ENCODE results near the gene CCDC116. TPM values are rescaled to one million over a fixed set of nuclear protein-coding genes. Genes with fewer than 3 reads are reported as not detected.
A peak's percentile ranks its signal among the peaks of the same experiment; 100 is the strongest.

CCDC116 gene
- total and polyA plus RNA-seq, 9 donors, result 0.46 to 0.88 (median 0.67) TPM; not detected in 1

DNA sequence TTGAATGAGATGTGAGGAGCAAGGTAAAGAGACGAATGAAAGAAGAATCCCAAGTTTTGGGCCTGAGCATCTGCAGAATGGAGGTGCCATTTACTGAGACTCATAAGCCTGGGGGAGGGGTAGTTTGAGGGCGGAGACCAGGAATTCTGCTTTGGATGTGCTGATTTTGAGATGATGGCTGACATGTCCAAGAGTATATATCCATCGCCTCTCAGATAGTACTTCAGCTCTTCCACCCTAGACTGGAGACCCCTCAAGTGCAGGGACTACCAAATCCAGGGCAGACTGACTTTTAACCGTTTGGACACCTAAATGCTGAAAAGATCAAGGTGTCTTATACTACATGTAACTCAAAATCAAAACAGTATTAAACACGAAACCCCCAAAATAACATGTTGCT lies 8.2 kb downstream of the CCDC116 start:
- H3K27me3 ChIP-seq, result no peaks in the 10 kb centered on the region
- H3K27ac ChIP-seq, result no peak overlapping the region
- TF ChIP-seq, protein P1, sequence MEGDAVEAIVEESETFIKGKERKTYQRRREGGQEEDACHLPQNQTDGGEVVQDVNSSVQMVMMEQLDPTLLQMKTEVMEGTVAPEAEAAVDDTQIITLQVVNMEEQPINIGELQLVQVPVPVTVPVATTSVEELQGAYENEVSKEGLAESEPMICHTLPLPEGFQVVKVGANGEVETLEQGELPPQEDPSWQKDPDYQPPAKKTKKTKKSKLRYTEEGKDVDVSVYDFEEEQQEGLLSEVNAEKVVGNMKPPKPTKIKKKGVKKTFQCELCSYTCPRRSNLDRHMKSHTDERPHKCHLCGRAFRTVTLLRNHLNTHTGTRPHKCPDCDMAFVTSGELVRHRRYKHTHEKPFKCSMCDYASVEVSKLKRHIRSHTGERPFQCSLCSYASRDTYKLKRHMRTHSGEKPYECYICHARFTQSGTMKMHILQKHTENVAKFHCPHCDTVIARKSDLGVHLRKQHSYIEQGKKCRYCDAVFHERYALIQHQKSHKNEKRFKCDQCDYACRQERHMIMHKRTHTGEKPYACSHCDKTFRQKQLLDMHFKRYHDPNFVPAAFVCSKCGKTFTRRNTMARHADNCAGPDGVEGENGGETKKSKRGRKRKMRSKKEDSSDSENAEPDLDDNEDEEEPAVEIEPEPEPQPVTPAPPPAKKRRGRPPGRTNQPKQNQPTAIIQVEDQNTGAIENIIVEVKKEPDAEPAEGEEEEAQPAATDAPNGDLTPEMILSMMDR (IDR thresholded peaks at IDR 0.05), result no peak
- TF ChIP-seq POLR2A (IDR thresholded peaks at IDR 0.05) (no peak), EP300 (IDR thresholded peaks at IDR 0.05) (no peak)
- H3K4me3 ChIP-seq, result no peak overlapping the region
- intact Hi-C loops (cut with DNase I), result no loop called here
- peaks cover 2% of the 10 kb centered on the region for H3K4me1 ChIP-seq (ENCODE audit: insufficient read depth)
- H3K9me3 ChIP-seq, result no peaks in the 10 kb centered on the region
- H3K36me3 ChIP-seq, result no peaks in the 10 kb centered on the region
- 75 to 83% (median 80%) methylated on average over 5 of the region's 5 CpGs for WGBS, 3 donors
- DNase-seq, result no peak

DNA sequence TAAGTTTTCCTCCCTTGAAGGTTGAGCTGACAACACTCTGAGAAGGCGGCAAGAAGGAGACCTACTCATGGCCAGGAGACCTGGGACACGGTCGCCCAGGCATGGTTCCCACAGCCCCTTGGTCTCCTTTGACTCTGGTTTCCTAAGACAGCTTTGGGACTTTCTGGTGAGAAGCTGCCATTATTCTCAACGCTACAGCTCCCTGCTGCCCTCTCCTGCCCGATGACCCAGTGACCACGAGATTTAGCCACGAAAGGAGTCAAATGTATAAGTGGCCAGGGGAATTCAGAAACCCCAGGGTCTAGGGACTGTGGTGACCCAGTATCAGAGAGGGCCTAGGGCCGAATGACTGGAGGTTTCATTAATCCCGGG lies 8.8 kb downstream of the CCDC116 start:
- no peaks in the 10 kb centered on the region for H3K27me3 ChIP-seq
- DNase-seq, result peak in 3 of 5 donors; percentile 35 to 51 (median 43)
- no peak overlapping the region for H3K27ac ChIP-seq
- WGBS, 3 donors, result 3 to 5% (median 5%) methylated on average over 9 of the region's 9 CpGs
- TF ChIP-seq, protein P1 (IDR thresholded peaks at IDR 0.05), result peak in 1 of 3 donors; percentile 32
- TF ChIP-seq EP300 (IDR thresholded peaks at IDR 0.05) (no peak), POLR2A (IDR thresholded peaks at IDR 0.05) (no peak)
- intact Hi-C loops (cut with DNase I), result no loop called here
- peaks cover 2% of the 10 kb centered on the region for H3K4me1 ChIP-seq (ENCODE audit: insufficient read depth)
- H3K4me3 ChIP-seq, result peak overlapping the region; percentile 26
- no peaks in the 10 kb centered on the region for H3K36me3 ChIP-seq
- no peaks in the 10 kb centered on the region for H3K9me3 ChIP-seq

DNA sequence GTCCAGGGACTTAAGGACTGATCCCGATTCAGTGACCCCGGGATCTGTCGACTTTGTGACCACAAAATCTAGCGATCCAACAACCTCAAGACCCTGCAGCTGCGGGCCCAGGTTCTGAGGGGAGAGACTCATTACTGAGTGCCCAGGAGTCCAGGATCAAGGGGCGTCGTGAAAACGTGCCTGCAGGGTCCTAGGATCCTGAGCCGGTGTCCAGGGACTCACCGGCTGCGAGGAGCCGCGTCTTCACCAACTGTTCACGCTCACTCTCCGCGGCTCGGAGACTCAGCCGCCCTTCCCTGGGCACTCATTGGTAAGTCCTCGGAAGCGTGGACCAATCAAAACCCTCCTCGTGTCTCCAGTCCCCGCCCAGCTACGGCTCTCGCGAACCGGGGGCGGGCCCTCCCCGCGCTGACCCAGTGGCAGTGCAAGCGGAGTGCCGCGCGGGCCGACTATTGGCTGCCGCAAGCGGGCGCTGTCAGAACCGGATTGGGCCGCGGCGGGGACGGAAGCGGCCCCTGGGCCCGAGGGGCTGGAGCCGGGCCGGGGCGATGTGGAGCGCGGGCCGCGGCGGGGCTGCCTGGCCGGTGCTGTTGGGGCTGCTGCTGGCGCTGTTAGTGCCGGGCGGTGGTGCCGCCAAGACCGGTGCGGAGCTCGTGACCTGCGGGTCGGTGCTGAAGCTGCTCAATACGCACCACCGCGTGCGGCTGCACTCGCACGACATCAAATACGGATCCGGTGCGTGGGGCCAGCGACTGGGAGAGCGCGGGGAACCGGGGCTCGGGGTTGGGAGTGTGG lies 9.4 kb downstream of the CCDC116 start, which contains the start of gene SDF2L1:
Gene SDF2L1, plus strand, starts transcription at position 514 of the 795 bp plus-strand sequence. Its CDS starts 35 bp downstream, at position 549.
- Histone ChIP-seq H3K9me3 (no peaks in the 10 kb centered on the region), H3K27me3 (no peaks in the 10 kb centered on the region), H3K4me3 (peak within 1 kb of the TSS; percentile 54), H3K36me3 (no peaks in the 10 kb centered on the region), H3K4me1 (ENCODE audit: insufficient read depth) (peaks cover 2% of the 10 kb centered on the region), H3K27ac (no peak within 1 kb of the TSS)
- 0 to 1% (median 1%) methylated on average over 47 to 76 of the region's 76 CpGs for WGBS, 3 donors
- intact Hi-C loops (cut with DNase I), result no loop called here
- TF ChIP-seq, protein P1 (IDR thresholded peaks at IDR 0.05), result peak in 2 of 3 donors; percentile 35 to 39
- no peak for TF ChIP-seq EP300 (IDR thresholded peaks at IDR 0.05)
- TF ChIP-seq POLR2A (IDR thresholded peaks at IDR 0.05), result peak; percentile 13
- peak; percentile 96 to 98 (median 97) for DNase-seq

DNA sequence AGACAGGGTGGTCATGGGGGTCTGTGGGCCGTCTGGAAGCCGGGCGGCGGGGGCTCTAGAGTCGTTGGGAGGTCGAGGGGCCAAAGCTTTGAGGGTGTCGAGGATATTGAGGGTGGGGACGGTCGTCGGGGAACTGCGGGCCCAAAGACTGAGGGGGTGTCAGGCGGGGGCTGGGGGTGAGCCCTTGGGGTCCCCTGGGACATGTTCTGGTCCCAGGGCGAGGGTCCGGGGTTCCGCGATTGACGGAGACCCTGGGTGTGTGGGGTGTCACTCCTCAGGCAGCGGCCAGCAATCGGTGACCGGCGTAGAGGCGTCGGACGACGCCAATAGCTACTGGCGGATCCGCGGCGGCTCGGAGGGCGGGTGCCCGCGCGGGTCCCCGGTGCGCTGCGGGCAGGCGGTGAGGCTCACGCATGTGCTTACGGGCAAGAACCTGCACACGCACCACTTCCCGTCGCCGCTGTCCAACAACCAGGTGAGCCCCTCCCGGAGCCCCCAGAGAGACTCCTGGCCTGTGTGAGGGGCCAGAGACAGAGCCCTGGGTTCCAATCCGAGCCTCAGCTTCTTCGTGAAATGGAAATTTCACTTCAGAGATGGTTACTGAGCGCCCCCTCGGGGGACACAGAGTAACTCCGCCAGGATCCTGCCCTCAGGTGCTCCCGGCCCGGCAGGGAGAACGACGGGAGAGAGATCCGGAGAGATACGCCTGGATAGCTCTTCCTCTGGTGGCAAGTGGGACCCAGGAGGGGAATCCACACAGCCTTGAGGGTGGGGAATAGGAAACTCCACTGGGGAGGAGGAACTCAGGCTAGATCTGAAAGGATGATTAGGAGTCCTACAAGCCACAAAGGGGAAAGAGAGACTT lies 10.3 kb downstream of the CCDC116 start:
- Histone ChIP-seq H3K4me1 (ENCODE audit: insufficient read depth) (peaks cover 2% of the 10 kb centered on the region), H3K27ac (no peak overlapping the region), H3K4me3 (peak overlapping the region; percentile 54), H3K36me3 (no peaks in the 10 kb centered on the region), H3K9me3 (no peaks in the 10 kb centered on the region), H3K27me3 (no peaks in the 10 kb centered on the region)
- peak in 2 of 5 donors; percentile 37 to 45 for DNase-seq
- WGBS, 3 donors, result 1 to 3% (median 1%) methylated on average over 30 to 56 of the region's 56 CpGs
- no peak for TF ChIP-seq EP300 (IDR thresholded peaks at IDR 0.05)
- TF ChIP-seq, protein P1 (IDR thresholded peaks at IDR 0.05), result peak in 1 of 3 donors; percentile 19
- intact Hi-C loops (cut with DNase I), result no loop called here
